Esophagus squamous epithelium (tissue), 4 donors: Measurements from ENCODE around the gene GIT1.

ENCODE experiments used
- CTCF ChIP-seq, 6 experiments: fragments of 450-650 bp in 4 of 6; fragments of 200-600 bp in 2 of 6; sonication (generic) in 2 of 6; IDR thresholded peaks; one replicate each; pipeline ENCODE4 v1.5.1; 2016 to 2019; ENCODE audit warnings: antibody characterized with exemption in 6 of 6, mild to moderate bottlenecking in 4 of 6, moderate library complexity in 4 of 6
- POLR2A ChIP-seq, 4 donors: fragments of 450-650 bp; IDR thresholded peaks; one replicate each; pipeline ENCODE4 v1.6.1; 2017; ENCODE audit warnings: antibody characterized with exemption in 4 of 4, mild to moderate bottlenecking in 4 of 4, moderate library complexity in 3 of 4

DNA sequence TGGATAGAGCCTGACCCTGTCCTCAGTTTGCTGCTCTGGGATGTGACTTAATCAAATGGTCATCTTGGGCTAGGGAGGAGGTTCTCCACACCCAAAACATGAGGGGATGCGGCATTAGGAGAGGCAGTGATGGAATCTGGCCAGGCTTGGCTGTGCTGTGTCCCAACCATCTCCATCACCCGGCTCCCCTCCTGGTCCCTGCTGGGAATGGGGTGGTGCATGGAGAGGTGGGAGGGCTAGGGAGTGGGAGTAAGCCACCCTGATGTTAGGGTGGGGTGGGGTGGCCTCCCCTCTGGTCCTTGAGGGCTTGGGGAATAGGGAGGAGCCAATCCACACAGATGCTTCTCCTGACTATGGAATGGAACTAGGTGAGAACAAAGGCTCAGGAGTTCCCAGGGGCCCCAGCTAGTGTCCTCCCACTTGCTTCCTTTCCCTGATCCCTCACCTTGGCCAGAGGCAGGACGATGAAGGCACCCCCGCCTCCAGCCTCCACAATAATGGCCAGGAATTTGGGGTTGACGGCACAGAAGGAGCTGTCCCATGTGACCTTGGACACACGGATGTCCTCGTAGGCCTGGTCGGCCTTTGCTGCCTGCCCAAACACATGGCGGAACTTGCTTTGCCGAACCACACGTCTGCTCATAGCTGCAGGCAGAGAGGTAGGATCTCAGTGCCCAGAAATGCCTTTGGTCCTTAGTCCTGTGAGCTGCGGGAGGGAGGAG, 31.5 kb upstream of the GIT1 start:
- TF ChIP-seq CTCF (IDR thresholded peaks at IDR 0.05) (no peak), POLR2A (IDR thresholded peaks at IDR 0.05) (no peak)
